Loucy (cell line): ENCODE data around the gene IFI30.

Experiments
- H2AFZ ChIP-seq: fragments of 200-600 bp; sonication (generic); 2 replicates; pipeline ENCODE4 v1.6.0; 2016; ENCODE audit warnings: antibody characterized with exemption, mild to moderate bottlenecking, low read length, moderate library complexity
- H3F3A ChIP-seq: fragments of 200-600 bp; 2 replicates; pipeline ENCODE4 v1.6.0; 2016; ENCODE audit warnings: antibody characterized with exemption, low read depth, mild to moderate bottlenecking
- H3K27me3 ChIP-seq: fragments of 200-600 bp; sonication (generic); 2 replicates; pipeline ENCODE4 v1.6.1; 2014; ENCODE audit warnings: low read length, mild to moderate bottlenecking; ENCODE audit not compliant: insufficient read depth, poor library complexity, severe bottlenecking
- H3K36me3 ChIP-seq: fragments of 200-600 bp; sonication (generic); 2 replicates; pipeline ENCODE4 v1.6.1; 2016; ENCODE audit warnings: low read length; ENCODE audit not compliant: insufficient read depth
- H3K4me1 ChIP-seq: fragments of 200-600 bp; sonication (generic); 2 replicates; pipeline ENCODE4 v1.5.1; 2014; ENCODE audit warnings: low read length, mild to moderate bottlenecking; ENCODE audit not compliant: insufficient read depth, poor library complexity, severe bottlenecking
- H3K4me2 ChIP-seq: fragments of 200-600 bp; sonication (generic); 2 replicates; pipeline ENCODE4 v1.6.0; 2014; ENCODE audit warnings: antibody characterized with exemption, low read length, low read depth, mild to moderate bottlenecking; ENCODE audit not compliant: poor library complexity, severe bottlenecking
- H3K4me3 ChIP-seq: fragments of 200-600 bp; sonication (generic); 2 replicates; pipeline ENCODE4 v1.5.1; 2014; ENCODE audit warnings: low read length, mild to moderate bottlenecking, mixed read lengths; ENCODE audit not compliant: poor library complexity, severe bottlenecking
- H3K79me2 ChIP-seq: fragments of 200-600 bp; sonication (generic); 2 replicates; pipeline ENCODE4 v1.6.1; 2014; ENCODE audit warnings: low read length; ENCODE audit not compliant: insufficient read depth
- H3K9ac ChIP-seq: fragments of 200-600 bp; sonication (generic); 2 replicates; pipeline ENCODE4 v1.6.0; 2014; ENCODE audit warnings: mild to moderate bottlenecking, low read depth, low read length, moderate library complexity; ENCODE audit not compliant: poor library complexity, severe bottlenecking
- H3K9me2 ChIP-seq: fragments of 200-600 bp; sonication (generic); replicated peaks from 2 replicates; pipeline ENCODE4 v1.6.1; 2016; ENCODE audit warnings: low read depth, low read length, mixed read lengths
- H3K9me3 ChIP-seq: fragments of 200-600 bp; sonication (generic); 2 replicates; pipeline ENCODE4 v1.6.1; 2014; ENCODE audit warnings: mild to moderate bottlenecking, antibody characterized with exemption, low read length, low read depth; ENCODE audit not compliant: insufficient read depth
- H4K20me1 ChIP-seq: fragments of 200-600 bp; sonication (generic); 2 replicates; pipeline ENCODE4 v1.6.0; 2014; ENCODE audit warnings: antibody characterized with exemption, low read length, mild to moderate bottlenecking; ENCODE audit not compliant: insufficient read depth, poor library complexity, severe bottlenecking
- CTCF ChIP-seq: fragments of 200-600 bp; sonication (generic); conservative IDR thresholded peaks from 2 replicates; pipeline ENCODE4 v1.5.1; 2014; ENCODE audit warnings: mild to moderate bottlenecking, antibody characterized with exemption, low read length
- EZH2phosphoT487 ChIP-seq: fragments of 200-600 bp; IDR thresholded peaks from 2 replicates; pipeline ENCODE4 v1.6.1; 2018; ENCODE audit warnings: antibody characterized with exemption, mild to moderate bottlenecking, moderate library complexity, borderline replicate concordance

IFI30 gene

GRCh38 chr19:18221815-18222725 lies 48.5 kb downstream of the IFI30 start:
- H3K4me3 ChIP-seq: no peak overlapping the region
- H3K4me1 ChIP-seq: no peaks in the 10 kb centered on the region
- no peaks in the 10 kb centered on the region for H3K9me2 ChIP-seq
- no peak overlapping the region for H2AFZ ChIP-seq
- H4K20me1 ChIP-seq: no peaks in the 10 kb centered on the region
- H3K79me2 ChIP-seq: no peaks in the 10 kb centered on the region
- no peak for TF ChIP-seq EZH2phosphoT487
- no peak for TF ChIP-seq CTCF
- H3K4me2 ChIP-seq: no peak overlapping the region
- H3K9me3 ChIP-seq: no peaks in the 10 kb centered on the region
- no peaks in the 10 kb centered on the region for H3K27me3 ChIP-seq
- H3K9ac ChIP-seq: no peak overlapping the region
- H3F3A ChIP-seq: no peaks in the 10 kb centered on the region
- H3K36me3 ChIP-seq: no peaks in the 10 kb centered on the region

GRCh38 chr19:18223860-18224524 lies 50.4 kb downstream of the IFI30 start:
- Histone ChIP-seq H2AFZ (no peak overlapping the region), H4K20me1 (no peaks in the 10 kb centered on the region), H3K4me1 (no peaks in the 10 kb centered on the region), H3K9me2 (no peaks in the 10 kb centered on the region), H3K4me2 (no peak overlapping the region), H3K9me3 (no peaks in the 10 kb centered on the region), H3K27me3 (no peaks in the 10 kb centered on the region), H3K4me3 (no peak overlapping the region), H3K9ac (no peak overlapping the region), H3K79me2 (no peaks in the 10 kb centered on the region), H3K36me3 (no peaks in the 10 kb centered on the region), H3F3A (no peaks in the 10 kb centered on the region)
- TF ChIP-seq CTCF (no peak), EZH2phosphoT487 (no peak)

- Histone ChIP-seq H3K9ac (no peak overlapping the region), H4K20me1 (no peaks in the 10 kb centered on the region), H3K79me2 (no peaks in the 10 kb centered on the region), H3K9me3 (no peaks in the 10 kb centered on the region), H3K4me3 (no peak overlapping the region), H3K9me2 (no peaks in the 10 kb centered on the region), H3K27me3 (no peaks in the 10 kb centered on the region), H3F3A (no peaks in the 10 kb centered on the region), H3K36me3 (no peaks in the 10 kb centered on the region), H3K4me2 (no peak overlapping the region), H2AFZ (no peak overlapping the region), H3K4me1 (no peaks in the 10 kb centered on the region)
- TF ChIP-seq CTCF (no peak), EZH2phosphoT487 (no peak)
These were observed 51.1 kb downstream of the IFI30 start for GRCh38 chr19:18224525-18225354.
